Measurements from ENCODE around the gene BIN1. TPM values are rescaled to one million over a fixed set of nuclear protein-coding genes. Genes with fewer than 3 reads are reported as not detected.

Gene BIN1
- polyA plus RNA-seq, 1 donor (not counting 4 experiments of a cell fraction or from before 2014, with no cell fraction given), result 5.4 TPM

- Histone ChIP-seq H3K9ac (ENCODE audit: control insufficient read depth, extremely low read depth, insufficient read depth, low read length) (peak overlapping the region; percentile 69), H3K4me1 (ENCODE audit: control insufficient read depth, extremely low read depth, insufficient read depth, low read length) (peaks cover 2% of the 10 kb centered on the region), H3K79me2 (ENCODE audit: control insufficient read depth, insufficient read depth, low read length) (peaks cover 2% of the 10 kb centered on the region), H3K27me3 (ENCODE audit: control insufficient read depth, extremely low read depth, insufficient read depth, low read length) (no peaks in the 10 kb centered on the region), H3K4me3 (ENCODE audit: control insufficient read depth in 2 of 3, extremely low read depth in 1 of 3, insufficient read depth in 2 of 3, low read depth in 1 of 3, low read length in 3 of 3) (peak overlapping the region; percentile 61 to 78 (median 75)), H3K36me3 (ENCODE audit: control insufficient read depth in 2 of 2, extremely low read depth in 1 of 2, insufficient read depth in 2 of 2, low read length in 2 of 2) (no peaks in the 10 kb centered on the region), H3K9me3 (ENCODE audit: control insufficient read depth, low read depth, low read length) (no peaks in the 10 kb centered on the region), H2AFZ (ENCODE audit: control insufficient read depth, low read length) (peak overlapping the region; percentile 59), H3K4me2 (ENCODE audit: control insufficient read depth, extremely low read depth, insufficient read depth, low read depth, low read length) (peak overlapping the region; percentile 61), H3K27ac (ENCODE audit: control insufficient read depth, insufficient read depth, low read length) (no peak overlapping the region), H4K20me1 (ENCODE audit: control insufficient read depth, extremely low read depth, insufficient read depth, low read length) (no peaks in the 10 kb centered on the region), H3K9me1 (ENCODE audit: control insufficient read depth, extremely low read depth, insufficient read depth, low read length) (no peaks in the 10 kb centered on the region)
- TF ChIP-seq CTCF (optimal IDR thresholded peaks at IDR 0.05 in 1 of 3, IDR thresholded peaks at IDR 0.05 in 1 of 3, conservative IDR thresholded peaks at IDR 0.05 in 1 of 3; ENCODE audit: extremely low read depth in 1 of 3, insufficient read depth in 2 of 3, low read length in 3 of 3), result peak in 2 of 3 experiments; percentile 14
- no peak for TF ChIP-seq EZH2 (IDR thresholded peaks at IDR 0.05; ENCODE audit: low read length)
- dilution Hi-C loops (cut with MboI; ENCODE audit: extremely low pct_ligation_motif_present, low sequenced_read_pairs), result no loop called here
- DNase-seq (ENCODE audit: low read depth, low spot score), result no peak
- FAIRE-seq, result no peak
These were observed 657 bp upstream of the BIN1 start for GRCh38 chr2:127107622-127107999.

- Histone ChIP-seq H3K9me3 (ENCODE audit: control insufficient read depth, low read depth, low read length) (no peaks in the 10 kb centered on the region), H3K79me2 (ENCODE audit: control insufficient read depth, insufficient read depth, low read length) (peaks cover 2% of the 10 kb centered on the region), H3K9ac (ENCODE audit: control insufficient read depth, extremely low read depth, insufficient read depth, low read length) (peak overlapping the region; percentile 69), H3K27me3 (ENCODE audit: control insufficient read depth, extremely low read depth, insufficient read depth, low read length) (no peaks in the 10 kb centered on the region), H2AFZ (ENCODE audit: control insufficient read depth, low read length) (peak overlapping the region; percentile 59), H3K9me1 (ENCODE audit: control insufficient read depth, extremely low read depth, insufficient read depth, low read length) (no peaks in the 10 kb centered on the region), H3K36me3 (ENCODE audit: control insufficient read depth in 2 of 2, extremely low read depth in 1 of 2, insufficient read depth in 2 of 2, low read length in 2 of 2) (no peaks in the 10 kb centered on the region), H4K20me1 (ENCODE audit: control insufficient read depth, extremely low read depth, insufficient read depth, low read length) (no peaks in the 10 kb centered on the region), H3K4me2 (ENCODE audit: control insufficient read depth, extremely low read depth, insufficient read depth, low read depth, low read length) (peak overlapping the region; percentile 61), H3K27ac (ENCODE audit: control insufficient read depth, insufficient read depth, low read length) (peak overlapping the region; percentile 26), H3K4me1 (ENCODE audit: control insufficient read depth, extremely low read depth, insufficient read depth, low read length) (peaks cover 2% of the 10 kb centered on the region), H3K4me3 (ENCODE audit: control insufficient read depth in 2 of 3, extremely low read depth in 1 of 3, insufficient read depth in 2 of 3, low read depth in 1 of 3, low read length in 3 of 3) (peak overlapping the region; percentile 61 to 78 (median 75))
- dilution Hi-C loops (cut with MboI; ENCODE audit: extremely low pct_ligation_motif_present, low sequenced_read_pairs), result no loop called here
- no peak for FAIRE-seq
- TF ChIP-seq CTCF (optimal IDR thresholded peaks at IDR 0.05 in 1 of 3, IDR thresholded peaks at IDR 0.05 in 1 of 3, conservative IDR thresholded peaks at IDR 0.05 in 1 of 3; ENCODE audit: extremely low read depth in 1 of 3, insufficient read depth in 2 of 3, low read length in 3 of 3) (no peak), EZH2 (IDR thresholded peaks at IDR 0.05; ENCODE audit: low read length) (no peak)
- no peak for DNase-seq (ENCODE audit: low read depth, low spot score)
These were observed 430 bp downstream of the BIN1 start for GRCh38 chr2:127106457-127106990.
